ENCODE measurements around the gene CCNE1. TPM values are rescaled to one million over a fixed set of nuclear protein-coding genes. Genes with fewer than 3 reads are reported as not detected.
A peak's percentile ranks its signal among the peaks of the same experiment; 100 is the strongest.

CCNE1 gene
- total and polyA plus RNA-seq, 2 donors: 3.4 to 8.2 TPM

GRCh38 chr19:29837448-29837981 lies 25.7 kb downstream of the CCNE1 start:
- Histone ChIP-seq H3K9me3 (ENCODE audit: control insufficient read depth in 2 of 2, insufficient read depth in 1 of 2, low read length in 1 of 2) (no peaks in the 10 kb centered on the region), H3K27ac (ENCODE audit: low read depth in 1 of 2, low read length in 1 of 2) (peak overlapping the region; percentile 27 to 56), H3K4me3 (ENCODE audit: low read length in 2 of 2) (no peak overlapping the region), H3K36me3 (ENCODE audit: control insufficient read depth in 2 of 2, insufficient read depth in 2 of 2, low read length in 1 of 2) (no peaks in the 10 kb centered on the region), H3K4me1 (ENCODE audit: control insufficient read depth in 2 of 2, insufficient read depth in 2 of 2, low read length in 2 of 2) (peaks cover 0 to 22% of the 10 kb centered on the region in 2 donors), H3K27me3 (ENCODE audit: control insufficient read depth in 2 of 2, insufficient read depth in 1 of 2, low read length in 1 of 2) (peaks cover 11 to 33% of the 10 kb centered on the region in 2 donors)
- 78% methylated on average over 6 of the region's 6 CpGs for WGBS
- peak in 1 of 9 donors; percentile 59 for DNase-seq (ENCODE audit: low read depth in 6 of 9, low spot score in 9 of 9)

- H3K27ac ChIP-seq (ENCODE audit: low read depth in 1 of 2, low read length in 1 of 2): peak overlapping the region in 1 of 2 donors; percentile 37
- 96% methylated on average over 9 of the region's 9 CpGs for WGBS
- H3K36me3 ChIP-seq (ENCODE audit: control insufficient read depth in 2 of 2, insufficient read depth in 2 of 2, low read length in 1 of 2): no peaks in the 10 kb centered on the region
- no peaks in the 10 kb centered on the region for H3K9me3 ChIP-seq (ENCODE audit: control insufficient read depth in 2 of 2, insufficient read depth in 1 of 2, low read length in 1 of 2)
- H3K4me1 ChIP-seq (ENCODE audit: control insufficient read depth in 2 of 2, insufficient read depth in 2 of 2, low read length in 2 of 2): peaks cover 0 to 24% of the 10 kb centered on the region in 2 donors
- no peak for DNase-seq (ENCODE audit: low read depth in 6 of 9, low spot score in 9 of 9)
- no peak overlapping the region for H3K4me3 ChIP-seq (ENCODE audit: low read length in 2 of 2)
- H3K27me3 ChIP-seq (ENCODE audit: control insufficient read depth in 2 of 2, insufficient read depth in 1 of 2, low read length in 1 of 2): peaks cover 14 to 38% of the 10 kb centered on the region in 2 donors
Measured at GRCh38 chr19:29837996-29838395, 26.2 kb downstream of the CCNE1 start.

- 90% methylated on average over 22 of the region's 22 CpGs for WGBS
- Histone ChIP-seq H3K4me3 (ENCODE audit: low read length in 2 of 2) (no peak overlapping the region), H3K36me3 (ENCODE audit: control insufficient read depth in 2 of 2, insufficient read depth in 2 of 2, low read length in 1 of 2) (no peaks in the 10 kb centered on the region), H3K27ac (ENCODE audit: low read depth in 1 of 2, low read length in 1 of 2) (peak overlapping the region in 1 of 2 donors; percentile 50), H3K4me1 (ENCODE audit: control insufficient read depth in 2 of 2, insufficient read depth in 2 of 2, low read length in 2 of 2) (peaks cover 3 to 39% of the 10 kb centered on the region in 2 donors), H3K27me3 (ENCODE audit: control insufficient read depth in 2 of 2, insufficient read depth in 1 of 2, low read length in 1 of 2) (peaks cover 27 to 52% of the 10 kb centered on the region in 2 donors), H3K9me3 (ENCODE audit: control insufficient read depth in 2 of 2, insufficient read depth in 1 of 2, low read length in 1 of 2) (no peaks in the 10 kb centered on the region)
- DNase-seq (ENCODE audit: low read depth in 6 of 9, low spot score in 9 of 9): no peak
Measured at GRCh38 chr19:29840066-29840950, 28.5 kb downstream of the CCNE1 start.

GRCh38 chr19:29841209-29841558 lies 29.4 kb downstream of the CCNE1 start:
- Histone ChIP-seq H3K27me3 (ENCODE audit: control insufficient read depth in 2 of 2, insufficient read depth in 1 of 2, low read length in 1 of 2) (peaks cover 27 to 60% of the 10 kb centered on the region in 2 donors), H3K9me3 (ENCODE audit: control insufficient read depth in 2 of 2, insufficient read depth in 1 of 2, low read length in 1 of 2) (no peaks in the 10 kb centered on the region), H3K36me3 (ENCODE audit: control insufficient read depth in 2 of 2, insufficient read depth in 2 of 2, low read length in 1 of 2) (no peaks in the 10 kb centered on the region), H3K4me3 (ENCODE audit: low read length in 2 of 2) (no peak overlapping the region), H3K27ac (ENCODE audit: low read depth in 1 of 2, low read length in 1 of 2) (peak overlapping the region; percentile 4 to 47), H3K4me1 (ENCODE audit: control insufficient read depth in 2 of 2, insufficient read depth in 2 of 2, low read length in 2 of 2) (peaks cover 8 to 44% of the 10 kb centered on the region in 2 donors)
- 97% methylated on average over 3 of the region's 3 CpGs for WGBS
- no peak for DNase-seq (ENCODE audit: low read depth in 6 of 9, low spot score in 9 of 9)

- no peaks in the 10 kb centered on the region for H3K9me3 ChIP-seq (ENCODE audit: control insufficient read depth in 2 of 2, insufficient read depth in 1 of 2, low read length in 1 of 2)
- WGBS: 91% methylated on average over 10 of the region's 10 CpGs
- peak overlapping the region in 1 of 2 donors; percentile 57 for H3K27ac ChIP-seq (ENCODE audit: low read depth in 1 of 2, low read length in 1 of 2)
- H3K36me3 ChIP-seq (ENCODE audit: control insufficient read depth in 2 of 2, insufficient read depth in 2 of 2, low read length in 1 of 2): no peaks in the 10 kb centered on the region
- H3K4me1 ChIP-seq (ENCODE audit: control insufficient read depth in 2 of 2, insufficient read depth in 2 of 2, low read length in 2 of 2): peaks cover 8 to 40% of the 10 kb centered on the region in 2 donors
- no peak for DNase-seq (ENCODE audit: low read depth in 6 of 9, low spot score in 9 of 9)
- H3K4me3 ChIP-seq (ENCODE audit: low read length in 2 of 2): no peak overlapping the region
- peaks cover 27 to 63% of the 10 kb centered on the region in 2 donors for H3K27me3 ChIP-seq (ENCODE audit: control insufficient read depth in 2 of 2, insufficient read depth in 1 of 2, low read length in 1 of 2)
Measured at GRCh38 chr19:29841559-29842367, 30.0 kb downstream of the CCNE1 start.

GRCh38 chr19:29842471-29843179 lies 30.8 kb downstream of the CCNE1 start:
- WGBS: 90% methylated on average over 11 of the region's 11 CpGs
- no peak for DNase-seq (ENCODE audit: low read depth in 6 of 9, low spot score in 9 of 9)
- no peaks in the 10 kb centered on the region for H3K9me3 ChIP-seq (ENCODE audit: control insufficient read depth in 2 of 2, insufficient read depth in 1 of 2, low read length in 1 of 2)
- peak overlapping the region in 1 of 2 donors; percentile 57 for H3K27ac ChIP-seq (ENCODE audit: low read depth in 1 of 2, low read length in 1 of 2)
- no peaks in the 10 kb centered on the region for H3K36me3 ChIP-seq (ENCODE audit: control insufficient read depth in 2 of 2, insufficient read depth in 2 of 2, low read length in 1 of 2)
- H3K4me3 ChIP-seq (ENCODE audit: low read length in 2 of 2): no peak overlapping the region
- peaks cover 27 to 63% of the 10 kb centered on the region in 2 donors for H3K27me3 ChIP-seq (ENCODE audit: control insufficient read depth in 2 of 2, insufficient read depth in 1 of 2, low read length in 1 of 2)
- H3K4me1 ChIP-seq (ENCODE audit: control insufficient read depth in 2 of 2, insufficient read depth in 2 of 2, low read length in 2 of 2): peaks cover 8 to 33% of the 10 kb centered on the region in 2 donors

GRCh38 chr19:29843180-29844051 lies 31.6 kb downstream of the CCNE1 start:
- 13% methylated on average over 48 of the region's 48 CpGs for WGBS
- Histone ChIP-seq H3K4me1 (ENCODE audit: control insufficient read depth in 2 of 2, insufficient read depth in 2 of 2, low read length in 2 of 2) (peaks cover 8 to 30% of the 10 kb centered on the region in 2 donors), H3K9me3 (ENCODE audit: control insufficient read depth in 2 of 2, insufficient read depth in 1 of 2, low read length in 1 of 2) (no peaks in the 10 kb centered on the region), H3K27ac (ENCODE audit: low read depth in 1 of 2, low read length in 1 of 2) (peak overlapping the region in 1 of 2 donors; percentile 17), H3K27me3 (ENCODE audit: control insufficient read depth in 2 of 2, insufficient read depth in 1 of 2, low read length in 1 of 2) (peaks cover 27 to 63% of the 10 kb centered on the region in 2 donors), H3K4me3 (ENCODE audit: low read length in 2 of 2) (no peak overlapping the region), H3K36me3 (ENCODE audit: control insufficient read depth in 2 of 2, insufficient read depth in 2 of 2, low read length in 1 of 2) (no peaks in the 10 kb centered on the region)
- DNase-seq (ENCODE audit: low read depth in 6 of 9, low spot score in 9 of 9): no peak
